DMS53 (cell line): ENCODE data around the gene RFX8.
"Not testable (repeated sequence)": the region's sequence is repeated elsewhere in the genome, so short reads cannot be mapped to it uniquely, and the experiment has no call there.

Source experiments
- DNase-seq: peaks from one replicate; lab custom pipeline; 2025; lab: John Stamatoyannopoulos, UW

The RFX8 gene

DNA sequence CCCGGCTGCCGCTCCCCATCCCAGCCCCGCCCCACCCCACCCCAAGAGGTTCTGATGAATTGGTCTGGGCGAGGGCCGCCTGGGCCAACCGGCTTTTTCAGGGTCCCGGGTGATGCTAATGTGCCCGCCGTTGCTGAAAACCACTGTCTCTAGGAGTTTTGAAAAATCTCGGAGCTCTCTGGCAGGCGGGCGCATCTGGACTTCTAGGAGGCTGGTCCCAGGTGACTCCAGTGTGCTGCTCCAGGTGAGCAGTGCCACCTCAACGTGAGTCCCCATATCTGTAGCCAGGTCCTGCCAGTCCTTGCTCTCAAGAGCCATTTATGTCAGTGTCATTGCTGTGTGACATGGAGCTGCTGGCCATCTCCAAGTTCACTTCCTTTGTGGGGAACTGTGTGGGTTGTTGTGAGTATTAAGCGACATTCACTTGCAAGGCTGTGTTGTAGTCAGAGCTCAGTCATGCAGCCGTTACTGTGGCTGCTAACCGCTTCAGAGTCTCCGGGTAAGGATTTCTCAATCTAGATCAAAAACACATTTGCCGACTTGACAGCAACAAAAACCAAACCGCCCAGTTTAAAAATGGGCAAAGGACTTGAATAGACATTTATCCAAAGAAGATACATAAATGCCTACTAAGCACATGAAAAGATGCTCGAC is at the start of gene RFX8:
Gene RFX8, minus strand, starts transcription at position 382 of the 654 bp plus-strand sequence. CDS start 8,264 bp downstream, outside the sequence.
- DNase-seq = peak; percentile 38

DNA sequence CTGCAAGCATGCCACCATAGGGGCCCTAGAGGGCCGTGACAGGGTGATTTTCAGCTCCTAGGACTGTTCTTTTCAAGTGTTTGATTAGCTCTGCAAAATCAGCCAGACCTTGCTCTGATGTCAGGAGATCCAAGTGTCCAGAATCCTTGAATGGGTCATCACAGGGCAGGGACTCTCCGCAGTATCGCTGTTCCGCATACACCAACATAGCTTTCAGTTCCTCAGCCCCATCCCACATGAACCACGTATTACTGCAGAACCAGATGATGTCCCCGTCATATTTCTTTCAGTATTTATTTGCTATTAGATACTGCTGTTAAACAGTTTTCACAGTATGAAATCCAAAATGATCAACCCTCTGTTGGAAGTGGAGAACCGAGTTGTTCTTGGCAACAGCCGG is 46.6 kb upstream of the RFX8 start:
- DNase-seq = peak; percentile 33

DNA sequence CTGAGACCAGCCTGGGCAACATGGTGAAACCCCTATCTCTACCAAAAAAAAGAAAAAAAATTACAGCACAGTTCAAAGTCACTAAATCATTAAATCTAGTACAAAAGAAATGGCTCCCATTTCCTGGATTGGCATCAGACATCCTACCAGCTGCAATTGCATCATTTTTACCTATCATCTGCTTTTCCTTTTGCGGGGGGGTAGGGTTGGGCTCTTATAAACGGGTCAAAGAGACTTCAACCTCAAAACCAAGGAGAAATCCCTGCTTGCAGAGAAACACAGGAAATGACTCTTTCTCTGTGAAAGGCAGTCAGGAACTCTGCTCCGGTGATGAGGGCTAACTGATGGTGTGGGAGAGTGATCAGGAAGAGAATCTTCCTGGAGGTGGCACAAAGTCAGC is 45.3 kb upstream of the RFX8 start:
- DNase-seq = peak; percentile 92

- peak; percentile 95 for DNase-seq
Observed at GRCh38 chr2:101518578-101519492, 43.9 kb upstream of the RFX8 start.

DNA sequence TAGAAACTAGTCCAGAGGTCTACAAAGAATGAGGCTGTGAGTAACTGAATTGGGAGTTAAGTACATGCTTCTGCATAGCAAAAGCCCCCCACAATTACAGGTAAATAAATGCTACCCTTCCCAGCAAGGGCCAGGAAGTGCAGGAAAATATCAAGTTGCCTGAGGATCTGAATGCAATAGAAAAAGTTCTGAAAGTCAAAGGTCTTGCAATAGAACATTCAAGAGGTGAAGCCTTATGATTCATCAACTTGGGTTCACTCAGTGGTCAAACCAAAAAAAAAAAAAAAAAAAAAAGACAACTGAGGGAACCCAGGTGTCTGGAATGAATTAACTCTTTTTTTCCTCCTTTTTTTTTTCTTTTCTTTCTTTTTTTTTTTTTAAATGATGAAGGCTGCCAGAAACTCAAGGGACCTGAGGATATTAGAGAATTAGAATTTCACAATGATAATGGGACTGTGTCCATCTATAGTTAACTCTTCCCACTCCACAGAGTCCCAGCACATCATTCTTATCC is 42.9 kb upstream of the RFX8 start:
- DNase-seq = peak; percentile 75

DNA sequence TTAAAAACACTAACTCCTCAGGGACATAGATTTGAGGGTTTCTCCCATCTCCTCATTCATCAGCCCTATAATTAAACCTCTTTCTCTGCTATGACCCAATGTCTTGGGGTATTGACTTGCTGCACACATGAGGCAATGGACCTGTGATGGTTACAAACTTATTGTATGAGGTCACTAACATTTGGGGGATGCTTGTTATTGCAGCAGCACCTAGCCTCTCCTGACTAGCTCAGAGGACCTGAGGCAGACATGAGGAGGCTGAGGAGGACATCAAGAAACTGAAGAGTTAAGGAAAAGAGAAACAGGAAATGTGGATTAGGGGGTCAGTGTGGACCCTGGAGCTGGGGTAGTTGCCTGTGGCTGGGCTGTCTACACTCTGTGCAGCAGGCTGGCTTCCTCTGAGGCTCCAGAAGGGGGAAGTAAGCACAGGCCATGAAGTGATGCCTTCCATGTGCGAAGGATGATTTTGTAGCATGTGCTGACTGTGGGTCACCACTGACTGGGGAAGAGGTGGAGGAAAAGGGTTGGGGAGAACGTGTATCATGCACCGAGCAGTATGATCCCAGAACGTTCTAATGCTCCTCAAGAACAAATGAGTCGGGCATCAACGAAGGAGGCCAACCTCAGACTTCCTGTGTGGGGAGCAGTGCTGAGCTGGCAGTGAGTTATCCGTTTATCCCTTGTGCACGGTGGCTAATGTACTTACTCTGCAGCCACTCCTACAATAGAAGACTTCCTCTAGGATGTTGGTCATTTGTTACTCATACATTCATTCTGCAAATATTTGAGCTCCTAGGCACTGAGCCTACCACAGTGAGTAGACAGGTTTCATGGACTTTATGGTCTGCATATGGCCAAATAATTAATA is 42.1 kb upstream of the RFX8 start:
- peak; percentile 91 for DNase-seq

DNA sequence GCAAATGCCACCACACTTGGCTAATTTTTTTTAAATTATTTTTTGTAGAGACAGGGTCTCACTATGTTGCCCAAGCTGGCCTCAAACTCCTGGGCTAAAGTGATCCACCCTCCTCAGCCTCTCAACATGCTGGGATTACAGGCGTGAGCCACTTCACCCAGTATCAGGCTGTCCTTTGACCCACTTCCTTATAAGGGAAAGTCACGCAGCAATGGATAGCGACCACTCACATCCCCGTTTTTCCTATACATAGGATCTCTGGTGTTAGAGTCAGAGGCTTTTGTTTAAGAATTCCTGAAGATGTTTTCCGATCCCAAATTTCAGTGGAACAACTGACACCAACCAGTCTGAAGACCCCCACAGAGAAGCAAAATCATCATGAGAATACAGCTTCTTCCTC is 41.4 kb upstream of the RFX8 start:
- DNase-seq = no peak

DNA sequence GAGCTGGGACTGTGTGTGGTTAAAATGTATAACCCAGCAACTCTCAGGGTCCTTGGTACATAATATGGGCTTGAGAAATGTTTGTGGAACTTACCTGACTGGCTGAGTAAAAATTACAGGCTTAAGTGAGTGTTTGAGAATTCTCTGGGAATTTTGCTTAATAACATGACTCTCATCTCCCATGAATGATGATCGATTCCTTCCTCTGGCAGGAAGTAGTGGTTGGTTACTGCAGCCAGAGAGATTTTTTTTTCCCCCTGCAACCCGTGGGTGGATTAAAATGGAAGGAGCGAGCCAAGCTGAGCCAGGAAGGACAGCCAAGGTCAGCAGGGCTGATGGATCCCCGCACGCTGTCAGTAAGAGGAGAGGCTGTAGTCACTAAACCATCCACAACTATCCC is 40.6 kb upstream of the RFX8 start:
- DNase-seq = no peak

DNA sequence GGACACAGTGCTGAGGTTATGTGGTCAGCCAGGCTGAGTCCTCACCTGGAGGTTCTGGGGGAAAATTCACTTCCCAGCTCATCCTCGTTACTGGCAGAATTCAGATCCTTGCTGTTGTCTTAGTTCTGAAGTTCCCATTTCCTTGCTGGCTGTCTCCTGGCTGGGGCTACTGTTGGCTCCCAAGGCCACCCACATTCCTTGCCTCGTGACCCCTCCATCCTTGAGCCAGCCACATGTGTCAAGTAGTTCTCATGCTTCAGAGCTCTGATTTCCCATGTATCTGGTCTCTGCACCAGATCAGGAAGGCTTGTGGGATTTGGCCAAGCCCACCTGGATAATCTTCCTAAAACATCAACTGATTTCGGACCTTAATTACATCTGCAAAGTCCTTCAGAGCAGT is 38.1 kb upstream of the RFX8 start:
- DNase-seq = no peak

DNA sequence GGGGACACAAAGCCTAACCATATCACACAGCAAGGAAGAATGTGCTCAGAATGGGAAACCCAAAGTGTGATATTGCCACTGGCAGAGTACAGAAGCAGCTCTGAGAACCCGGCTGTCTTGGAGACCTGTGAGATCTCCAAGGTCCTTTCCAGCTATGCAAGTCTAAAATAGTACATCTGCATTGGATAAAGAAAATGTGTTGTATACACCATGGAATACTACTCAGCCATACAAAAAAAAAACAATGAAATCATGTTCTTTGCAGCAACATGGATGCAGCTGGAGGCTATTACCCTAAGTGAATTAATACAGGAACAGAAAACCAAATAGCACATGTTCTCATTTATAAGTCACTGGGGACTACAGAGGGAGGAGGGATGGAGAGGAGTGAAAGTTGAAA is 36.5 kb upstream of the RFX8 start:
- DNase-seq = no peak

- DNase-seq = no peak
Observed at GRCh38 chr2:101509499-101510284, 34.8 kb upstream of the RFX8 start.

DNA sequence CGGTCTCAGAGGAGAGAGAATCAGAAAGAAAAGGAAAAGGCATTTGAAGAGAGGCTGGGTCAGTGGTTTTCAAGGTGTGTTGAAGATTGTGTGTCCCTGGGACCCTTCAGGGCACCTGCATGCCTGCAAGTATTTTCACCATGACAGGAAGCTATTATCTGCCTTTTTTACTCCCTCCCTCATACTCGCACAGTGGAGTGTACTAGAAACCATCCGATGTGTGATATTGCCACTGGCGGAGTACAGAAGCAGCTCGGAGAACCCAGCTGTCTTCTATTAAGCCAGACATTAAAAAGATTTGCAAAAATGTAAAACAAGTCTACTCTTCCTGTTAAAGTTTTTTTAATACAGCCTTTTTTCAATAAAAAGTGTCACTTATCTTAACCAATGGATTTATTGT is 33.7 kb upstream of the RFX8 start:
- no peak for DNase-seq

DNA sequence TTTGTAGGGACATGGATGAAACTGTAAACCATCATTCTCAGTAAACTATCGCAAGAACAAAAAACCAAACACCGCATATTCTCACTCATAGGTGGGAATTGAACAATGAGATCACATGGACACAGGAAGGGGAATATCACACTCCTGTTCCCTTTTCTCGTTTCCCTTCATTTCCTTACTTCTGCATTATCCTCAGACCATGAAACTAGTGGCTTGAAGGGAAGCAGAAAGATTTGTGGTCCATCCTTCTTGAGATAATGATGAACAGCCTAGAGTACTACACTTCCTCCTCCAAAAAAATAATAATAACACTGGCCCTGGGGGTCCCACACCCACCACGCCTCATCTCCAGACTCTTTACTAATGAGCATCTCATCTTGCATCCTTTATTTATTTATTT is 30.4 kb upstream of the RFX8 start:
- DNase-seq = not testable (repeated sequence)

DNA sequence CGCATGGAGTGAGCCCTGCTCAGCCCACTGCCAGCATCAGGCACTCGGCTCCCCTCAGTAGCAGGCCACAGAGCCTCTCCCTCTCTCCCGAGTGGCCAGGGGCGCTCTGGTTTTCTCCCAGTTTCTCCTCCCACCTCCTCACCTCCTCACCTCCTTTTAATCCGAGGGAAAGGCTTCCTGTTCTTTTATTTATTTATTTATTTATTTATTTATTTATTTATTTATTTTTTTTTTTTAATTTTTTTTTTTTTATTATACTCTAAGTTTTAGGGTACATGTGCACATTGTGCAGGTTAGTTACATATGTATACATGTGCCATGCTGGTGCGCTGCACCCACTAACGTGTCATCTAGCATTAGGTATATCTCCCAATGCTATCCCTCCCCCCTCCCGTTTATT is 29.8 kb upstream of the RFX8 start:
- DNase-seq = not testable (repeated sequence)

DNA sequence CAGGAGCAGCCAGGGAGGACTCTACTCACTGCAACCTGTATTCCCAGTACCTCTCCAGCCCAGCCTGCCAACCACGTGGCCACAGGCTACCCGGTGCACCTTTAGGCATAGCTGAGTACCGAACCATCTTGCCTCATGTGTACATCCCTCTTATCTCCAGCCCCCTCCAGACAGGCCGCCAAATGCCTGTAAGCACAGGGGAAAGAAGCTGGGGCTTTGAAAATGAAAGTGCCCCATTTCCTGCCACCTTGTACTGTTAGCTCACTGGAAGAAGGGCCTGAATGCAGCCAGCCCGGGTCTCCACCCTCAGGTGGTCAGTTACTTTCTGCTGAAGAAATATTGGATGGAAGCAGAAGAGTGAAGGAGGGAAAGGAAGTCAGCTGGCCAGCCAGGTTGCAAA is 27.2 kb upstream of the RFX8 start:
- DNase-seq = no peak

- peak; percentile 45 for DNase-seq
Observed at GRCh38 chr2:101501443-101501842, 26.5 kb upstream of the RFX8 start.

GRCh38 chr2:101500860-101501259 is 25.9 kb upstream of the RFX8 start:
- no peak for DNase-seq

DNA sequence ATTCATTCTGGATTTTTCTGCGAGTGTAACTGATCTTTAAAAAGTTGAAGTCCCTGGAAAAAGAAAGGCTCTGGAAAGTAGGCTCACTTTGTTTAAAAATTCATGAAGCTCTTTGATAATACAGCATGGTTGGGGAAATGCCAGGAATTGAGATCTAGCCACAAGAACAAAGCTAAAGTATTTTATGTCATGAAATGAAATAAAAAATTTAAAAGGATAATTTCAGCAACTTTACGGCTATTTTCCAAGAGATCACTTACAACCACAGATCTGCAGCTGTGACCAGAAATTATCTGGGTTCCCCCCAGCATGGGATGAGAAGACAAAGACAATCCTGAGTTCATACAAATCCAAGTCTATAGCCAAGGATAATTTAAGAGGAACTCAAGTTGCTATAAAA is 25.3 kb upstream of the RFX8 start:
- DNase-seq = no peak

GRCh38 chr2:101496279-101496678 is 21.4 kb upstream of the RFX8 start:
- no peak for DNase-seq

DNA sequence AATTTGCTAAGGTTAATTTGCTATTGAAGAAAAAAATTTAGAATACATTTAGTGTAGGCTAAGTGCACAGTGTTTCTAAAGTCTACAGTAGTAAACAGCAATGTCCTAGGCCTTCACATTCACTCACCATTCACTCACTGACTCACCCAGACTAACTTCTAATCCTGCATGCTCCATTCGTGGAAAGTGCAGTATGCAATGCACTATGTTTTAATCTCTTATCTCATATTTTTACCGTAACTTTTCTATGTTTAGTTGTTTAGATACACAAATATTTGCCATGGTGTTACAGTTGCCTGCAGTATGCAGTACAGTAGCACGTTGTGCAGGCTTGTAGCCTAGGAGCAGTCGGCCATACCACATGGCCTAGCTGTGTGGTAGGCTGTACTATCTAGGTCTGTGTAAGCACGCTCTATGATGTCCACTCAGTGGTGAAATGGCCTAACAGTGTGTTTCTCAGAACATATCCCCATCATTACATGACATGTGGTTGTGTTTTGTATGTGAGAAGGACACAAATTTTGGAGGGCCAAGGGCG is 18.1 kb upstream of the RFX8 start:
- DNase-seq = no peak

DNA sequence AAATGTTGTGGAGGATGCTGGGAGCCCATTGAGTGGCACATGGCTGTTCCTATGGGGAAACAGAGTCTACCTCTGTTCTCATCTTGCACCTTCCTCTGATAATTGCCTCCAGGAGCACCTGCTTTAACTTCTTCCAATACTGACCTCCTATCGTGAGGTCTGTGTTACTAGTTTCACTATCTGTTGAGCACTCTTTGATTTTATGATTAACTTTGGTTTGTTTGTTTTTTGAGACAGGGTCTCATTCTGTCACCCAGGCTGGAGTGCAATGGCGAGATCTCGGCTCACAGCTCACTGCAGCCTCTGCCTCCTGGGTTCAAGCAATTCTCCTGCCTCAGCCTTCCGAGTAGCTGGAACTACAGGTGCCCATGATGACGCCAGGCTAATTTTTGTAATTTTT is 12.1 kb upstream of the RFX8 start:
- DNase-seq = no peak
